NCI-H187 treated with DMSO at 0.1 percent for 48 hours (cell line): ENCODE results near the gene TUBGCP2.
"Not testable (repeated sequence)": the region's sequence is repeated elsewhere in the genome, so short reads cannot be mapped to it uniquely, and the experiment has no call there.

Source experiments
- DNase-seq: peaks from one replicate; lab custom pipeline; 2025; lab: John Stamatoyannopoulos, UW

The TUBGCP2 gene

DNA sequence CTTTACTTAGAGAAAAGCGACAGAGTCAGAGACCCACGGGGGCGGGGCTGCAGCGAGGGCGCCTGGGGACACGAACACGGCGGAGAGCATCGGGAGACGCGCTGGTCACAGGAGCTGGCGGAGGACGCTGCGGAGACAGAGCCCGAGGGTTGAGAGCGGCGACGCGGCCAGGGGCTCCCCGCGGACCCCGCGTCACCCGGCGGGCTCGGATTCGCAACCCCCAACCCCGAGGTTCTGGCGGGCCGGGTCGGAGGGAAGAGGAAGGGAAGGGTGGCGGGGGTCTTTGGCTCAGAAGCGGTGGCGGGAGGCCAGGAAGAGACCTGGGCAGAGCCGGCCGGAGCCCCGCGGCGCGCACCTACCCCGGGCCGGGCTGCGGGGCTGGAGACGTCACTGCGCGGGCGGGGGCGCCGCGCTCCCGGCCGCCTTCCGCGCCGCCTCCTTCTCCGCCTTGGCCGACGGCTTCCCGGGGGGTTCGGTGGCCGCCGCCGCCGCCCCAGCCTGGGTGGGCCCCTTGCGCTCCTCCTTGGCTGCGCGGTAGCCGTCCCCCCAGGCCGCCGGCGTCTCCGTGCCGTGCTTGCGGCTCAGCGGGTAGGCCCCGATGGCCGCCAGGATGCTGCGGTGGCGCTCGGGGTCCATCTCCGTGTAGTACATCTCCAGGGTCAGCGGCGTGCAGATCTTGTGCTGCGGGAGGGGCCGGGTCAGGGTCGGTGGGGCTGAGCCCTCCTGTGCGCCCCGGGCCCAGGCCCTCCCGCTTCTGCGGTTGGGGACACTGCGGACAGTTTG is 17.0 kb upstream of the TUBGCP2 start:
- no peak for DNase-seq

DNA sequence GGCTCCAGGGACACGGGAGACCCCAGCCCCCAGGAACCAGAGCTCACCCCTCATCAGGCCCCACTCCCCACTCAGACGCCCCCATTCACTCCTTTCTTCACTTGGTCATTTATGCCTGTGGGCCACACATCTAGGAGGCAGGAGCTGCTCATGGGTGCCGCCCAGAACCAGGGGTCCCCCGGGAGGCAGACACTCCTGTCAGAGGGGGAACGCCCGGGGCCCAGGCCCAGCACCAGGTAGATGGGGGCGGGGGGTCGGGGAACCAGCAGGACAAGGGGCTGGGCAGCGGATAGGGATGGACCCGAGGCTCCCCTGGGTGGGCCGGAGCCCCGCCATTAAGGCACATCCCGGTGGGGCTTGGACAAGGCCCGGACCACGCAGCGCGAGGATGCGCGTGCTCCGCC is 16.2 kb upstream of the TUBGCP2 start:
- DNase-seq = no peak

DNA sequence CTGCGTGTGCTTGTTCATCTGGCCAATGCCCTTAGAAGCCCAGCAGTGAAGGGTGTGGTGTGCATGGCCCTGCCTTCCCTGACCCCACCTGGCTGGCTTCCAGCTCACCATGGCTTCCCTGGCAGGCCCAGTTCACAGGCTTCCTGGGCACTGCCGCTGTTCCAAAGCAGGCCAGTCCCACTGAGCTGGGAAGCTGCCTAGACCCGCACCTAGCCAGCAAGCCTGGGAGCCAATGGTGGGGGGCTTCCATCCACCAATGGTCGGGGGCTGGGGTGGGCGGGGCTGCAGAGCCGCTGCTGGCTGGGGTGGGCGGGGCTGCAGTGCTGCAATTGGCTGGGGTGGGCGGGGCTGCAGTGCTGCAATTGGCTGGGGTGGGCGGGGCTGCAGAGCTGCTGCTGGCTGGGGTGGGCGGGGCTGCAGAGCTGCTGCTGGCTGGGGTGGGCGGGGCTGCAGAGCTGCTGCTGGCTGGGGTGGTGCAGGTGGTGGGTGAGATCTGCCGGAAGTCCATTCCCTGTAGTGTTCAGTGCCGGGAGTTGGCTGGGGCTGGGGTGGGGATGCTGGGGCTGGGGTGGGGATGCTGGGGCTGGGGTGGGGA is 15.6 kb upstream of the TUBGCP2 start:
- peak; percentile 54 for DNase-seq

DNA sequence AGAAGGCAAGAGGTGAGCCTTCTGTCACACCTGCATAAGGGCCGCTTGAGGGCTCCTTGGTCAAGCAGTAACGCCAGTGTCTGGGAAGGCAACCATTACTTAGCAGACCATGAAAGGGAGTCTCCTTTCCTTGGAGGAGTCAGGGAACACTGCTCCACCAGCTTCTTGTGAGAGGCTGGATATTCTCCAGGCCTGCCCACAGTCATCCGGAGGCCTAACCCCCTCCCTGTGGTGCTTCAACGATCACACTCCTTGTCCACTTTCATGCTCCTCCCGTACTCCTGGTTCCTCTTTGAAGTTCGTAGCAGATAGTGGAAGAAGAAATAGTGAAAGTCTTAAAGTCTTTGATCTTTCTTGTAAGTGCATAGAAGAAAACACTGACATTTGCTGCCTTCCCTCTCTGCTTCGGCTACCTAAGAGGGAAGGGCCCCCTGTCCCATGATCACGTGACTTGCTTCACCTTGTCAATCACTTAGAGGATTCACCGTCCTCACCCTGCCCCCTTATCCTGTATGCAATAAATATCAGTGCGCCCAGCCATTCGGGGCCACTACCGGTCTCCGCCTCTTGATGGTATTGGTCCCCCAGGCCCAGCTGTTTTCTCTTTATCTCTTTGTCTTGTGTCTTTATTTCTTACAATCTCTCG is 13.5 kb upstream of the TUBGCP2 start:
- not testable (repeated sequence) for DNase-seq

DNA sequence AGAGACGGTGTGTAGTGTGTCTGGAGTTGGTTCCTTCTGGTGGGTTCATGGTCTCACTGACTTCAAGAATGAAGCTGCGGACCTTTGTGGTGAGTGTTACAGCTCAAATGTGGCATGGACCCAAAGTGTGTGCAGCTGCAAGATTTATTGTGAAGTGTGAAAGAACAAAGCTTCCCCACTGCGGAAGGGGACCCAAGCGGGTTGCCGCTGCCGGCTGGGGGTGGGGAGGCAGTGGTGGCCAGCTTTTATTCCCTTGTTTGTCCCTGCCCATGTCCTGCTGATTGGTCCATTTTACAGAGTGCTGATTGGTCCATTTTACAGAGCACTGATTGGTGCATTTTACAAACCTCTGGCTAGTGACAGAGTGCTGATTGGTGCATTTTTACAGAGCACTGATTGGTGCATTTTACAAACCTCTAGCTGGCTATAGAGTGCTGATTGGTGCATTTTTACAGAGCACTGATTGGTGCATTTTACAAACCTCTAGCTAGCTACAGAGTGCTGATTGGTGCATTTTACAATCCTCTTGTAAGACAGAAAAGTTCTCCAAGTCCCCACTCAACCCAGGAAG is 12.3 kb upstream of the TUBGCP2 start:
- DNase-seq = not testable (repeated sequence)

DNA sequence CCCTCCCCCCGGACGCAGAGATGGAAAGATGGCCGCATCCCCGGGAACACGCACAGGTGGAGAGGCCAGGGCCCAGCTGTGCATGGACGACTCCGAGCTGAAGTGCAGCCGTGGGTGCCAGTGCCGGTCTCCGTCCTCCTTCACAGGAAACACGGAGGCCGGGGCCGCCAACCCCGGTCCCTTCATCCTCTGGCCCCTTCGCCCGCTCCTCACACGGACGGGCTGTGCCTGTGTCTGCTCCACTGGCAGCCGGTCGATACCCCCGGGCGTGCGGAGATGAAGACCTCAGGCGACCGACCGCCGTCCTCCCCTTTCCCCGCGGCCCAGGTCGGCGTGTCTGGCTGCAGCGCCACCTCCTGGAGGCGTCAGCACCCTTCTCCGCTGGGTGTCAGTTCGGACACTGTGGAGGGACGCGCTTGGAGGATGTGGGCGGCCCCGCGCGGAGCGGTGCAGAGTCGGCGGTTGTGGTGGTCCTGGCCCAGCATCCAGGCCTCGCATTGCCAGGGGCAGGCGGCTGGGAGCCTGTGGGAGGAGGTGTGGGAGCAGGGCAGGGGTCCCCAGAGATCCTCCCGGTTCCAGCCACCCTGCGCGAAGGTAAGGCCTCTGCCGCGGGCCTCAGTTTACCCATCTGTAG is 9.9 kb upstream of the TUBGCP2 start:
- no peak for DNase-seq

DNA sequence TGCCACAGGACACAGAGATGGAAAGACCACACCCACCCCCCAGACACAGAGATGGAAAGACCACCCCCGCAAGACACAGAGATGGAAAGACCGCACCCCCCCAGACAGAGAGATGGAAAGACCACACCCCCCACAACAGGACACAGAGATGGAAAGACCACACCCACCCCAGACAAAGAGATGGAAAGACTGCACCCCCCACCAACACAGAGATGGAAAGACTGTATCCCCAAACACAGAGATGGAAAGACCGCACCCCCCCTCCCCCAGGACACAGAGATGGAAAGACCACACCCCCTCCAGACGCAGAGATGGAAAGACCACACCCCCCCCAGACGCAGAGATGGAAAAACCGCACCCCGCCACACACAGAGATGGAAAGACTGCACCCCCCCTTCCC is 8.1 kb upstream of the TUBGCP2 start:
- no peak for DNase-seq

DNA sequence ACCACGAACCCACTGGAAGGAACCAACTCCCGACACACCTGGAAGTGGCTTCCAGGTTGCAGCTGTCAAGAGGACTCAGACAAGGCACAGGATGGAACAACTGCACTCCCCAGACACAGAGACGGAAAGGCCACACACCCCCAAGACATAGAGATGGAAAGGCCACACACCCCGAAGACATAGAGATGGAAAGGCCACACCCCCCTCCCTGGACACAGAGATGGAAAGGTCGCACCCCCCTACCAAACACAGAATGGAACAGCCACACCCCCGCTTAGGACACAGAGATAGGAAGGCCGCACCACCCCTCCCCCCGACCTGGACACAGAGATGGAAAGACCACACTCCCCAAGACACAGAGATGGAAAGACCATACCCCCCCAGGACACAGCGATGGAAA is 7.6 kb upstream of the TUBGCP2 start:
- no peak for DNase-seq

DNA sequence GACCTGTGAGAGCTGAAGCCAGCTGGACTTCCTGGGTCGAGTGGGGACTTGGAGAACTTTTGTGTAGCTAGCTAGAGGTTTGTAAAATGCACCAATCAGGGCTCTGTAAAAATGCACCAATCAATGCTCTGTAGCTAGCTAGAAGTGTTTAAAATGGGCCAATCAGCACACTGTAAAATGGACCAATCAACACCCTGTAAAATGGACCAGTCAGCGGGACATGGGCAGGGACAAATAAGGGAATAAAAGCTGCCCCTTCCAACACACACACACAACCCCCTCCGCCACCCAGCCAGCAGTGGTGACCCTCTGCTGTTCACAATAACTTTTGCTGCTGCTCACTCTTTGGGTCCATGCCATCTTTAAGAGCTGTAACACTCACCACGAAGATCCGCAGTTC is 7.2 kb upstream of the TUBGCP2 start:
- no peak for DNase-seq

DNA sequence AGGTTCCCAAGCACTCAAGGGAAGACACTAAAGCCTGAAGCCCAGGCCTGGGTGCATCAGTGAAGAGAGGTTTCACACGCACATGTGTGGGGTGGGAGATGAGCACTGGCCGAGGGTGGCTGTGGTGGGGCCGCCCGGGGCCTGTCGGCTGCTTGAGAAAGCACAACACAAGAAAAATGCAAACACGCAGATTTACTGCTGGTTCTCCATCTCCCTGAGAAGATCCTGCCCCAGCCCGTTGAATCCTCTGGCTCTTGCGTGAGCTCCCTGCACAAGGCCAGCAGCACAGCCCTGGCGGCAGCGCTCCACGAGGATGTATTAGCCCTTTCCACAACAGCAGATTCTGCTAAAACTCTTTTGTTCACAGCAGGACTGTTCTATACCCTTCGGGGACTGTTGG is 6.2 kb upstream of the TUBGCP2 start:
- no peak for DNase-seq

DNA sequence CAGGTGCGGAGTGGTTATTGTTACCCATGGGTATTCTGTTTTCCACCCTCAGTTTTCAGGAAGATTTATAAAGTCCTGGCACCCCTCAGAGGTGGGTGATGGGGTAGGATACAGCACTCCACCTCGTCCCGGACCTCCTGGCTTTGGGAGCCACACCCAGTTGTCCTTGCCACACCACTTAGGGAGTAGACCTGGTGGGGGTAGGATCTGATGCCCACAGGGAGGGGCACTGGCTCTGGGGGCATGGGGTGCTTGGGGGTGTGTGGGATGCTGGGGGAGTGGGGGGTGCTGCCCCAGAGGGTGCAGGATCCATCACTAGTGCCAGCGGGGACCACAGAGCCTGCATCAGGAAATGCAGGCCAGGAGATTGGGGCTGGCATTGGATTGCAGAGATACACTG is 4.5 kb upstream of the TUBGCP2 start:
- no peak for DNase-seq

DNA sequence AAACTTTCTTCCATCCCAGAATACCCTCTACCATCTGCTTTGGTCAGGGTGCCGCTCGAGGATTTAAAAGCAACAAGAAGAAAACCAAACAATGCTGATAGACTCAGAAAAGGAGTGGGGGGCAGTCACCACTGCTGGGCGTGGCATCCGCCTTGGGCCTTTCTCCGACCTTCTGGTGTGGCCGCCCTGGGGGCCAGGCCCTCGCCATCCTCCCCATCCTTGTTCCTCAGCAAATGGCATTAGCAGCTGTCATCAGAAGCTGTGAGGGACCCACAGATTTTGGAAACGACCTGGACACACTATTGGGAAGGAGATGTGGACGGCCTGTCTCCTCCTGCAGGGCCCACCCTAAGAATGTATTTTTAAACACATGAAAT is 4.1 kb upstream of the TUBGCP2 start:
- no peak for DNase-seq

DNA sequence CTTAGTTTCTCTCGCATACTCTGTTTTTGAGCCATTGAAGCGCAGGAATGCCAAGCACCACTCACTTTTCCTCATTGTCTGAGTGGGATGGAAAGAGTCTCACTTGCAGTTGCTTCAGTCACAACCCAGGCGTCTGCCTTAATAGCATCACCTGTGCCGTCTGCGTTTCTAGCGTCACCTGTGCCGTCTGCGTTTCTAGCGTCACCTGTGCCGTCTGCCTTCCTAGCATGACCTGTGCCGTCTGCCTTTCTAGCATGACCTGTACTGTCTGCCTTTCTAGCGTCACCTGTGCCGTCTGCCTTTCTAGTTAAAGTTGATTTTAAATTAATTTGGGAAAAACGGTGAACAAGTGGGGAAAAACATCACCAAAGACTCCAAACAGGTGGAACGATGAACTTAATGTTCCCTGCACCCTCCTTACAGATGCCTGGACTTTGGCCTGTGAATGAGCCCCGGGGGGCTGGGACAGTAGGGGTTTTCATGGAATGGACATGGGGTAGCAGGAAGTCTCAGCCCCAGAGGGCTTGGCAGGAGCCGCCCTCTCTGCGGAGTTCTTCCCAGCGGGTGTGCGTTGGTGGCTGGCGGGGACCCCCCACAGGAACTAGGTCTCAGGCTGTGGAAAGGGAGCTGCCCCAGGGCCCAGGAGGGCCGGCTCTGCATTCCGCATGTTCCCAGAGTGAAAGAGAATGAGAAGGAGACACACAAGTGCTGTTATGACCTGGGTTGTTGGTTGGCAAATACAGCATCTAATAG is 3.5 kb upstream of the TUBGCP2 start:
- DNase-seq = no peak

DNA sequence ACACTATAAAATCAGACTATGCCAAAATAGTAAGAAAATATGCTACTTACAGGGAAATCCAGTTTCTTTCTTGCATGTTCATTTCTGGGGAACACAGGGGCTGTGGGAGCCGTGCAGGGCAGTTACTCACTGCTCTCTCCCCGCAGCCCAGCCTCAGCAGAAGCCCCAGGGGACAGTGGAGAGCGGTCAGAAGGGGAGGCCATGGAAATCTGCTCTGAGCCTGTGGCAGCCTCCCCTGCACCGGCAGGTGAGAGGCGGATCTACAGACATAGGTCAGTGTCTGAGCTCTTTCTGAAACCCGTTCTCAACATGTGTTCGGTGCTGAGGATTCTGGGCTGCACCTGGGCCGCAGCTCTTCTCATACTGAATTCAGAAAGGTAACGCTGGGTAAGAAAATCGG is 2.9 kb upstream of the TUBGCP2 start:
- DNase-seq = no peak

DNA sequence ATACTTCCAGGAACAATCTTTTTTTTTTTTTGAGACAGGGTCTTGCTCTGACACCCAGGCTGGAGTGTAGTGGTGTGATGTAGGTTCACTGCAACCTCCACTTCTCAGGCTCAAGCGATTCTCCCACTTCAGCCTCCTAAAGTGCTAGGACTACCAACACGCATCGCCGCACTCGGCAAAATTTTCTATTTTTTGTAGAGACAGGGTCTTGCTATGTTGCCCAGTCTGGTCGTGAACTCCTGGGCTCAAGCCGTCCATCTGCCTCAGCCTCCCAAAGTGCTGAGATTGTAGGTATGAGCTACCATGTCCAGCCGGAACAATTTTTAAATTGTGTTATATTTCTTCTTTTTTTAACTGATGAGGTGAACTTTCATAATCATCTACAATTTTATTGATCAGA is 2.1 kb upstream of the TUBGCP2 start:
- no peak for DNase-seq

DNA sequence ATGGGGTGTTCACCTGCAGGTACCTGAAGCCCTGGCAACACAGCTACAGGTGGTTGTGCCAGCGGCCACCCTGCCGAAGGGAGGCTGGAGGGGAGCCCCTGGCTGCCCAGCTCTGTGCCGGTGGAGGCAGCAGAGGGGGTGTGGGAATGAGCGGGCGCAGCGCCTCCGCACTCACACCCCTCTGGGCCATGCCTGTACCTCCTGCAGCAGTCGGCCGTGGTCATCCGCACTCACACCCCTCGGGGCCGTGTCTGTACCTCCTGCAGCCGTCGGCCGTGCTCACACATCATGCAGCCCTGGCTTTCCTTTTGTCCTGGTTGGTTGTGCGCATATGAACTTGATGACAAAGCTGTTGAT is 1.7 kb upstream of the TUBGCP2 start:
- no peak for DNase-seq

DNA sequence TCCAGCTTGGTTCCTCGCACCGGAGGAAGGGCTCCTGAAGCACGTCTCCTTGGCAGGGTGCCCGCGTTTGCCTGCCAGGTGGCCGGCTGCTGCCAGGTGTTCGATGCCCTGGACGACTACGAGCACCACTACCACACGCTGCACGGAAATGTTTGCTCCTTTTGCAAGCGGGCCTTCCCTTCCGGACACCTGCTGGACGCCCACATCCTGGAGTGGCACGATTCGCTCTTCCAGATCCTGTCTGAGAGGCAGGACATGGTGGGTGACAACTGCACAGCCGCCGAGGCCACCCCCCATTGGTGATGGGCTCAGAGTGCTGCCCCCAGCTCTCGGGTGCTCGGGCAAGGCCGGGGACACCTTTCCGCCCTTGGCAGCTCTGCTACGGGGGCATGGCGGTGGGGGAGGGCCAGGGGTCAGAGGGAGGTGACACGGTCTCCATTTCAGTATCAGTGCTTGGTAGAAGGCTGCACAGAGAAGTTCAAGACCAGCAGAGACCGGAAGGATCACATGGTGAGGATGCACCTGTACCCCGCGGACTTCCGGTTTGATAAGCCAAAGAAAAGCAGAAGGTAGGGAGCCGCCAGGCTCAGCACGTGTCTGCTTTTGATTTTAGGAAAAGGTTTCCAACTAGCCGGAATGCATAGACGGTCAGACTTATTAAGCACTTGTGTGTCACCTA is 1.2 kb upstream of the TUBGCP2 start:
- DNase-seq = no peak

DNA sequence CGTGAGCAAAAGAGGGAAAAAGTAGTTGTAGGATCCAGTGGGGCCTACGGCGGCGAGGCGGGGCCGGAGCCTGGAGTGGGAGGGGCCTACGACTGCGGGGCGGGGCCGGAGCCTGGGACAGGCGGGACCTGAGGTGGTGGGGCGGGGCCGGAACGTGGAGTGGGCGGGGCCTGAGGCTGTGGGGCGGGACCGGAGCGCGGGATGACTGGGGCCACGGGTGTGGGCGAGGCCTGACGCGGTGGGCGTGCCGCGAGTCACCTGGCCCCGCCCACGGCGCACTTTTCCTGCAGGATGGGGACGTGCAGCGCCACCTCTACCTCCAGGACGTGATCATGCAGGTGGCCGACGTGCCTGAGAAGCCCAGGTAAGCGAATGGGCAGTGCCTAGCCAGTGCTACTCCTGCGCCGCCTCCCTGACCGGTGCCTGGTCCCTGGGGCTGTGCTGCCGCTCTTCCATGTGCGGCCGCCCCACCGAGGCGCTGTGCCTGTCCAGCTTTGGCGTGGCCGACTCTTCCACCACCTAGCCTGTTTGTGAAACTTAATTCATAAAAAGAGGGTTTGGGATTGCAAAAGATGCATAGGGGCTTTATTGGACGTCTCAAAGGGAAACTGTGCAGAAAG is 538 bp upstream of the TUBGCP2 start:
- no peak for DNase-seq

DNA sequence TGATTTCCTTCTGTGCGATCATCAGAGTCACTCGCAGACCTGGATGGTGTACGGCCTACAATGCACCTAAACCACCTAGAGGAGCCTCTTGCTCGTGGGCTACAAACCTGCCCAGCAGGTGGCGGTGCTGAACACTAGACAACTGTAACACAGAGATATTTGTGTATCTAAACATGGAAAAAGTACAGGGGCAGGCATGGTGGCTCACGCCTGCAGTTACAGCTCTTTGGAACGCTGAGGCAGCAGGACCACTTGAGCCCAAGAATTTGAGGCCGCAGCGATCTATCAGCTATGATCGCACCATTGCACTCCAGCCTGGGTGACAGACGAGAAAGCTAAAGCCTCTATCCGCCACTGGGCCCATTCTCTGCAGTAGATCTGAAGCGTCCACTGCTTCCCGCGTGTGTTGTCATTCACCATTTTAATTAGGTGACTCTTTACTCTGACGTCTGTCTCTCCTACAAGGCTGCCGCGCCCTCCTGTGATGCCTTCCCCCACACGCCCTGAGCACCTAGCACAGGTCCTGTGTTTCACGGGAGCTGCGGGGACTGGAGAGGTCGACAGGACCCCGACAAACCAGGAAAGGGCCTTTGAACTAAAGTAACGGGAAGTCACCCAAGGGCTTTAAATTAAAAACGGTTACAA is 774 bp downstream of the TUBGCP2 start:
- no peak for DNase-seq

DNA sequence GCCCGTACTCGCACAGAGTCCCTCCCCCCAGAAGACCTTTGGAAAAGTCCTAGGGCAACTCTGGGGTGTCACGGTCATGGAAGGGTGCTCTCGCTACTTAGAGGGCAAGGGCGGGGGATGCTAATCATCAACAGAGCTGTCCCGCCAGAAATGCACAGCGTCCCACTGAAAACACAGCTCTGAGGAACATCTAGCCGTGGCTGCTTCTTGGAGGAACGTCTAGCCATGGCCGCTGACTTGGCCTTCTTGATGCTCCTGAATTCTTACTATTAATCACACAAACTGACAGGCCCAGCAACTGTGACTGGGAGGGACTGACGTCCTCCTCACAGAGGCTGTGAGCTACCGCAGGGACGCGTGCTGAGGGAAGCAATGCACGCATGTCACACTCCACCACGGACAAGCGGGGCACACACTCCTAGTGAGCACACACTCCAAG is 1.7 kb downstream of the TUBGCP2 start:
- no peak for DNase-seq

DNA sequence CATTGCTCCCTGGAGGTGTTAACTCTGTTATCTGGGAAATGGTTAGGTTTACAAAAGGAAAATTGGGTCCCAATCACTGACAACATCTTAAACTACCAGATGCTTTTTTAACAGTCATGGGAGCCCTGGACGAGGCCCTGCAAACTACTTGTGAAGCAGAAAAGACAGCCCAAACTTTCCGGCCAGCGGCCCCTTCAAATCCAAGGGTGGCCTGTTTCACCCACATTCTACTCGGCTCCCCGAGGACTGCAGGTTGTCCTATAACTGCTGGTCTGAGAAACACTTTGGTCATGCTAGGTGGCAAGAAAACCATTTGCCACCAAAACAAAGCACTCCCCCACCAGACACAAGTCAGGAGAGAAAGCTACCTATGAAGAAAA is 2.6 kb downstream of the TUBGCP2 start:
- DNase-seq = no peak
